Renal cortex interstitium (tissue), 11 donors: ENCODE measurements around the gene MYOG. TPM values are rescaled to one million over a fixed set of nuclear protein-coding genes. Genes with fewer than 3 reads are reported as not detected.

ENCODE experiments used
- DNase-seq, 11 donors: peaks; one replicate each; pipeline ENCODE4 v3.0.0-alpha.2; 2013; ENCODE audit warnings: low read depth in 9 of 11, low spot score in 4 of 11; ENCODE audit errors: extremely low read depth in 1 of 11
- polyA plus RNA-seq, 3 donors: library from polyadenylated mRNA; unstranded; fragments of 120-200 nt; gene quantifications; one replicate each; pipeline ENCODE4 v1.2.1, GENCODE V29; 2013; ENCODE audit not compliant: insufficient read length in 3 of 3

Gene MYOG
- polyA plus RNA-seq, 3 donors, result 0.20 to 0.30 TPM; not detected in 1

DNA sequence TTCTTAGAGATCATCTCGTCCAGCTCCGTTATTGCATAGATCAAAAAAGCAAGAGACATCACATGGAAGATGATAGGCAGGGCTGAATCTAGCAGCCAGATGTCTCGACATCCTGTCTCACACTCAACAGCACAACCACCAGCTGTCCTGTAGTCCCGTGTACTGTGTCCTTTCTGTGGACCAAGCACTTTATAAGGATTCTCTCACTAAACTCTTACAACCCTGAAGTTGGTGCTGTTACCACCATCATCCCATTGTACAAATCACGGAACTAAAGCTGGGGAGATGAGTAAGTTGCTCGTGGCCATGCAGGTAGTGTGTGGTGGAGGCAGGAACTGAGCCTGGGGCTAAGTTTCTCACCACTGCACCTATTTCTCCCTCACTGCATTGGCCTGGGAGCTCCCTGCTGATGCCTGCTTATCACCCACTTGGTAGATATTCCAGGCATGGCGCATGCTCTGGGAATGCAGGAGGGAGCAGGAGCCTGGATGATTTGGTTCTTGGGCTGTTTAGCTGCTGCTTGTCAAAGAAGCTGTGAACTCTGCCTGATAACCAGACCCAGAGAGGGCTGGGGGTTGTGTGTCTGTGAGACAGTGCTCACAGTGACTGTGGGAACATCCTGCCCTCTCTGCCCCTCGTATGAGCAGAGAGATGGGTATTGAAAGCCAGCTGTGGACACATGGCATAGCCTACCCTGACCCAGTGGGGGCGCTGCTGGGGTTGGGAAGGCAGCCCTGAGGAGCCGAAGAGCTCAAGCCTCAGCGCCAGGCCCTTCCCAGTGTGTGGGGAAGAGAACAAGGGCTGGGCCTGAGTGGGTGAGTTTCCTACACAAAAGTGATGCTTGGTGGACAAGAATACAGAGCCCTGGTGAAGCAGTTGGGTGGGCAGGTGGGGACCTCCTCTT, 46.0 kb downstream of the MYOG start:
- no peak for DNase-seq

DNA sequence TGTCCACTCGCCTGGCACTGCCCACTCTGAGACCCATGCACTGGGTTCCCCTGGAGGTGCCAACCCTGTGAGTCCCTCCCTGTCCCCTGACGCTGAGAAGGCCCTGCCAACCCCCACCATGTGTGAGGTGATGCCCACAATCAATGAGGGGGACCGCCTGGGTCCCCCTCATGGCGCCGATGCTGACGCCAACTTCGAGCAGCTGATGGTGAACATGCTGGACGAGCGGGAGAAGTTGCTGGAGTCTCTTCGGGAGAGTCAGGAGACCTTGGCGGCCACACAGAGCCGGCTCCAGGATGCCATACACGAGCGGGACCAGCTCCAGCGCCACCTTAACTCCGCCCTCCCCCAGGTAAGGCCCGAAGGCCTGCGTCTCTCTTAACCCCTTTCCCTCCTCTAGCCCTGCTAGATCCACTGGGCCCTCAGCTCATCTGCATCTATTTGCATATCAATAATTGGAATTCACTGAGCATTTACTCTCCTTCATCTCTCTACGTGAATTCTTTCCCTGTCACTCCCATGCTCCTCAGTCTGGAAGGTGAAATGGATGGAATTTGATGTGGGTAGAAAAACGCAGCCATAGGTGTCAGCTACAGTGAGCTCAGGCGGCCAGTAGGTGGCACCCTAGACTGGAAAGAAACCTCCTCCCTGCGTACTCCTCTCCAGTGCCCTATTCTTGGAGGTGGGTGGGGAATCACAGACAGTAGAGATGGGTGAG, 46.8 kb downstream of the MYOG start:
- DNase-seq, result peak in 6 of 11 donors; percentile 46 to 71 (median 60)

GRCh38 chr1:203038217-203038741, 47.5 kb downstream of the MYOG start:
- DNase-seq, result no peak

- DNase-seq, result no peak
Observed at GRCh38 chr1:203037509-203038190, 48.2 kb downstream of the MYOG start.

DNA sequence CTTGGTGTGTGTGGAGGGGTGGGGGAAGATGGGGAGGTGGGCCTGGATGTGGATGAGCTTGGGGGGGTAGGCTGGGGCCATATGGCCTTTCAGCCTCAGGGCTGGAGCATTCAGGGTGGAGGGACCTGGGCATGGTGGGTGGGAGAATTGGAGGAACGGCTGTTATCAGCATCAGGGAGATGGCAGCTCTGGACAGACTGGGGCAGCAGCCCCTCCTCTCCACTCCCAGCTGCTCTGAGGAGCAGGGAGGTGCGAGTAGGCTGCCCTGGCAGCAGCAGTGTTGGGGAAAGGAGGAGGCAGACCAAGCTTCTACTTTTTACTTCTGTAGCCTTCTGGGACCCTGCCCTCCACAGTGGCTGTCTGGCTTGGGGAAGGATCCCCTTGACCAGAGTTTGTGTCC, 49.3 kb downstream of the MYOG start:
- DNase-seq, result no peak

GRCh38 chr1:203036135-203036534, 49.7 kb downstream of the MYOG start:
- no peak for DNase-seq

GRCh38 chr1:203035111-203036000, 50.5 kb downstream of the MYOG start:
- DNase-seq, result no peak

DNA sequence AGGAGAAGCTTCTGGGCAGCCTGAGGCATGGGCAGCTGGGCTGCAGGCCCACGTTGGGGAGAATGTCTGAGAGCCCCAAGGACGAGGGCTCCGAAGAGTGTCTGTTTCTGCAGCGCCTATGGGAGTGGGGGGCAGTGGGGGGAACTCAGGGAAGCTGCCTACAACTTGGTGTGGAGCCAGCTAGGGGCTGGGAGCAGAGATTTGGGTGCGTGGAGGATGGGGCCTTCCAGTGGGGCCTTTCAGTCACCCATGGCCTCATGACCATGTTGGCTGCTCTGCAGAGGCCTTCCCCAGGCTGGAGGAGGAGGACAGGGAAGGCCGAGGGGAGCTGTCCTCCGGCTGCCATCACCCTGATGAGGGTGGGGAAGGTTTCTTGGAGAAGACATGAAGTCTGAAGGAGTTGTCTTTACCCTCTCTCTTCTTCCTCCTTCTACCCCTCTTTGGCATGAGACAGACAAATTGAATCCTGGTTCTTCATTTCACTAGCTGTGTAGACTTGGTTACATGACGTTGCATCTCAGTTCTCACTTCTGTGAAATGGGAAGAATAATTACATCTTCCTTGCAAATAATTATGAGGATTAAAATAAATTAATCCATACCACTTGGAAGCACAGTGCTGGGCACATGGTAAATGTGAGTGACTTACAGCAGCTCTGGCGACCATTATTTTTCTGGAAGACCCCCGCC, 51.2 kb downstream of the MYOG start:
- no peak for DNase-seq

- no peak for DNase-seq
Observed at GRCh38 chr1:203033917-203034316, 51.9 kb downstream of the MYOG start.

GRCh38 chr1:203033287-203033686, 52.5 kb downstream of the MYOG start:
- no peak for DNase-seq

Other genes starting within 250 kb of the MYOG start
- gene RABIF, start 196.9 kb downstream of the MYOG start, polyA plus RNA-seq, result 10 to 100 TPM in 2 of 3 donors, 1 to 10 TPM in 1; 9.3 to 11.2 (median 11.1) TPM
- gene KLHL12, start 158.8 kb downstream of the MYOG start, polyA plus RNA-seq, result 10 to 100 TPM; 37.9 to 47.0 (median 38.3) TPM
- 10 to 100 TPM; 73.8 to 76.9 (median 75.1) TPM for gene ADIPOR1, start 127.7 kb downstream of the MYOG start, polyA plus RNA-seq
- gene CYB5R1, start 118.8 kb downstream of the MYOG start, polyA plus RNA-seq, result 10 to 100 TPM; 45.6 to 47.7 (median 47.2) TPM
- gene TMEM183A, start 78.6 kb downstream of the MYOG start, polyA plus RNA-seq, result 10 to 100 TPM; 74.8 to 81.9 (median 75.7) TPM
- 10 to 100 TPM in 1 of 3 donors, 1 to 10 TPM in 2; 7.4 to 14.9 (median 8.5) TPM for gene PPFIA4, start 59.5 kb downstream of the MYOG start, polyA plus RNA-seq
- 1 to 10 TPM; 4.9 to 6.3 (median 6.0) TPM for gene ADORA1, start 41.7 kb upstream of the MYOG start, polyA plus RNA-seq
- under 1 TPM; 0.23 to 0.30 (median 0.28) TPM for gene MYBPH, start 89.8 kb upstream of the MYOG start, polyA plus RNA-seq
- gene CHI3L1, start 100.7 kb upstream of the MYOG start, polyA plus RNA-seq, result 10 to 100 TPM in 1 of 3 donors, 1 to 10 TPM in 2; 6.7 to 12.4 (median 9.0) TPM
- gene CHIT1, start 143.7 kb upstream of the MYOG start, polyA plus RNA-seq, result under 1 TPM; 0.24 to 0.45 (median 0.41) TPM
- gene BTG2, start 219.5 kb upstream of the MYOG start, polyA plus RNA-seq, result 100 to 1,000 TPM in 2 of 3 donors, 10 to 100 TPM in 1; 88.7 to 152 (median 116) TPM